Midbrain (tissue), 1 donor: ENCODE results near the gene CPSF3.

Experiments
- DNase-seq: peaks from one replicate; lab custom pipeline; 2025; lab: John Stamatoyannopoulos, UW

CPSF3 gene

GRCh38 chr2:9518163-9518562, 94.7 kb downstream of the CPSF3 start:
- DNase-seq: no peak

GRCh38 chr2:9518780-9519179, 95.3 kb downstream of the CPSF3 start:
- DNase-seq: no peak

- no peak for DNase-seq
Observed at GRCh38 chr2:9519250-9519649, 95.8 kb downstream of the CPSF3 start.
